PC-3 (cell line): ENCODE results near the gene KLF16. TPM values are rescaled to one million over a fixed set of nuclear protein-coding genes. Genes with fewer than 3 reads are reported as not detected.

Source experiments
- ATAC-seq: fragments of 200-7000 bp; cut with Tn5 transposase; 2 replicates; pipeline ENCODE4 v1.9.1; 2020; ENCODE audit warnings: mild to moderate bottlenecking, moderate library complexity
- BruUV-seq: library from RNA; stranded (reverse); fragments of 400-500 nt; replicated peaks from 2 replicates; lab custom pipeline; 2021; lab: Mats Ljungman, UMichigan
- CTCF ChIA-PET: fragments of 300-600 bp; sonication (Branson Sonifier 250); formaldehyde crosslinking; loops from one replicate; lab custom pipeline; 2022; ENCODE audit warnings: antibody characterized with exemption; lab: Charles Lee
- POLR2A ChIA-PET: fragments of 300-600 bp; sonication (Branson Sonifier 250); formaldehyde crosslinking; loops from one replicate; lab custom pipeline; 2022; ENCODE audit warnings: antibody characterized with exemption; ENCODE audit not compliant: unreplicated experiment; lab: Charles Lee
- DNase-seq: peaks from one replicate; pipeline ENCODE4 v3.0.0-alpha.2; 2015
- H2AFZ ChIP-seq: fragments of 300-600 bp; sonication (generic); 2 replicates; pipeline ENCODE4 v1.6.0; 2016; ENCODE audit warnings: antibody characterized with exemption, low read length
- H3F3A ChIP-seq: fragments of 300-600 bp; sonication (generic); one replicate; pipeline ENCODE4 v1.6.0; 2017; ENCODE audit warnings: antibody characterized with exemption, low read length, control low read depth, mild to moderate bottlenecking; ENCODE audit not compliant: unreplicated experiment
- H3K27ac ChIP-seq: fragments of 300-600 bp; sonication (generic); 2 replicates; pipeline ENCODE4 v1.5.1; 2016; ENCODE audit warnings: mild to moderate bottlenecking, low read length
- H3K27me3 ChIP-seq: fragments of 300-600 bp; sonication (generic); 2 replicates; pipeline ENCODE4 v1.6.1; 2016; ENCODE audit warnings: low read length, mixed read lengths
- H3K36me3 ChIP-seq: fragments of 300-600 bp; sonication (generic); 2 replicates; pipeline ENCODE4 v1.6.1; 2016; ENCODE audit warnings: low read depth, mixed run types, low read length, mixed read lengths
- H3K4me1 ChIP-seq: fragments of 300-600 bp; sonication (generic); 2 replicates; pipeline ENCODE4 v1.5.1; 2016; ENCODE audit warnings: low read length; ENCODE audit not compliant: insufficient read depth
- H3K4me2 ChIP-seq: fragments of 300-600 bp; sonication (generic); 2 replicates; pipeline ENCODE4 v1.6.0; 2016; ENCODE audit warnings: low read length
- H3K4me3 ChIP-seq: fragments of 300-600 bp; sonication (generic); 2 replicates; pipeline ENCODE4 v1.5.1; 2016; ENCODE audit warnings: mild to moderate bottlenecking, low read length, mixed read lengths
- H3K79me2 ChIP-seq: fragments of 300-600 bp; sonication (generic); 2 replicates; pipeline ENCODE4 v1.6.1; 2017; ENCODE audit warnings: low read length, mixed read lengths
- H3K9ac ChIP-seq: fragments of 300-600 bp; sonication (generic); 2 replicates; pipeline ENCODE4 v1.6.0; 2016; ENCODE audit warnings: mild to moderate bottlenecking, low read length
- H3K9me2 ChIP-seq: fragments of 300-600 bp; sonication (generic); replicated peaks from 2 replicates; pipeline ENCODE4 v1.6.1; 2016; ENCODE audit warnings: mixed run types, low read length, mixed read lengths
- H3K9me3 ChIP-seq: fragments of 300-600 bp; sonication (generic); 2 replicates; pipeline ENCODE4 v1.6.1; 2016; ENCODE audit warnings: low read length, mixed read lengths
- H4K20me1 ChIP-seq: fragments of 300-600 bp; sonication (generic); 2 replicates; pipeline ENCODE4 v1.6.1; 2016; ENCODE audit warnings: low read length, mixed read lengths
- CTCF ChIP-seq: fragments of 300-600 bp; sonication (generic); conservative IDR thresholded peaks from 2 replicates; pipeline ENCODE4 v1.5.1; 2017; ENCODE audit warnings: antibody characterized with exemption, low read depth, mild to moderate bottlenecking, low read length
- EZH2 ChIP-seq: fragments of 300-600 bp; sonication (generic); IDR thresholded peaks from one replicate; pipeline ENCODE4 v1.6.1; 2017; ENCODE audit warnings: antibody characterized with exemption, mild to moderate bottlenecking, low read length; ENCODE audit not compliant: unreplicated experiment
- EZH2phosphoT487 ChIP-seq: fragments of 300-600 bp; sonication (generic); IDR thresholded peaks from 2 replicates; pipeline ENCODE4 v1.6.1; 2018; ENCODE audit warnings: mild to moderate bottlenecking, antibody characterized with exemption, low read length, borderline replicate concordance
- intact Hi-C: fragments of 100-400 bp; cut with micrococcal nuclease; formaldehyde crosslinking; loops from 2 replicates; pipeline ENCODE4 v1.9.0; 2023
- total RNA-seq: library from RNA; depleted of rRNA; stranded (reverse); fragments of >200 nt; gene quantifications from 2 replicates; pipeline ENCODE4 v1.2.3, GENCODE V29; 2014

KLF16 gene
- total RNA-seq, 1 experiment from 2014 or later = 15.1 TPM

DNA sequence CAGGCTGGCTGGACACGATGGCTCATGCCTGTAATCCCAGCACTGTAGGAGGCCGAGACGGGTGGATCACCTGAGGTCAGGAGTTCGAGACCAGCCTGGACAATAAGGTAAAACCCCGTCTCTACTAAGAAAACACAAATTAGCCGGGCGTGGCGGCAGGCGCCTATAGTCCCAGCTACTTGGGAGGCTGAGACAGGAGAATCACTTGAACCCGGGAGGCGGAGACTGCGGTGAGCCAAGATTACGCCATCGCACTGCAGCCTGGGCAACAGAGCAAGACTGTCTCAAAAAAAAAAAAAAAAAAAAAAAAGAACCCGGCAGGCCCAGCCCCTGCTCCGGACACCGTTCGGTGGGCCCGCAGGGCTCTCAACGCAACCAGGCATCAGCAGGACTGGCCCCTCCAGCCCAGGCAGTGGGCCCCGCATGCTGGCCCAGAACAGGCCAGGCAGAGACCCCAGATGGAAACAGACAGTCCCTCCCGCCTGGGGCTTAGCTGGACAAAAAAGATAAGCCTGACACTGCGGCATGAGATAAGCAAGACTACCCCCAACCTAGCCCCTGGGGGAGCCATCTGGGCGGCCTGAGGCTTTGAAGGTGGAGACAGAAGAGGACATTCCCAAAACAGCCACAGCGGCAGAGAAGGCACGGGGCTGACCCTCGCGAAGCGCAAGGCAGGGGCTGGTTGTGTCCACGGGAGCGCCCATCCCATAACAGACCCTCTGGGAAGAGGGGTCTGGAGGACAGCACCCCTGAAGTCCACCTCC is 26.7 kb downstream of the KLF16 start:
- ChIA-PET CTCF (no interaction called here), POLR2A (no interaction called here)
- H2AFZ ChIP-seq = no peak overlapping the region
- H3K9me3 ChIP-seq = no peaks in the 10 kb centered on the region
- H3K27me3 ChIP-seq = no peaks in the 10 kb centered on the region
- H3K27ac ChIP-seq = no peak overlapping the region
- no peak overlapping the region for H3K9ac ChIP-seq
- no peaks in the 10 kb centered on the region for H3K9me2 ChIP-seq
- BruUV-seq = no TSS peak
- no peak for ATAC-seq
- no peak for DNase-seq
- no peak overlapping the region for H3K4me3 ChIP-seq
- H3K79me2 ChIP-seq = peaks cover 69% of the 10 kb centered on the region
- TF ChIP-seq EZH2 = no peak
- TF ChIP-seq EZH2phosphoT487 = no peak
- no peak for TF ChIP-seq CTCF
- no peaks in the 10 kb centered on the region for H3F3A ChIP-seq
- H3K4me2 ChIP-seq = no peak overlapping the region
- intact Hi-C loops = no loop called here
- H3K36me3 ChIP-seq = no peaks in the 10 kb centered on the region
- no peaks in the 10 kb centered on the region for H3K4me1 ChIP-seq
- H4K20me1 ChIP-seq = peaks cover 7% of the 10 kb centered on the region; the same call in 1 of the 2 replicates

- ATAC-seq (no peak), DNase-seq (no peak)
- intact Hi-C loops = no loop called here
- no peaks in the 10 kb centered on the region for H3K9me2 ChIP-seq
- no peak overlapping the region for H3K27ac ChIP-seq
- H3K79me2 ChIP-seq = peaks cover 48% of the 10 kb centered on the region
- no peaks in the 10 kb centered on the region; the same call in 1 of the 2 replicates for H3K36me3 ChIP-seq
- no peaks in the 10 kb centered on the region for H3K4me1 ChIP-seq
- CTCF ChIA-PET = no interaction called here
- no peak overlapping the region for H3K4me3 ChIP-seq
- TF ChIP-seq EZH2 (no peak), CTCF (no peak), EZH2phosphoT487 (no peak)
- peaks cover 7% of the 10 kb centered on the region; the same call in 1 of the 2 replicates for H4K20me1 ChIP-seq
- H2AFZ ChIP-seq = no peak overlapping the region
- H3K27me3 ChIP-seq = no peaks in the 10 kb centered on the region
- no peaks in the 10 kb centered on the region for H3F3A ChIP-seq
- no peak overlapping the region for H3K9ac ChIP-seq
- POLR2A ChIA-PET = no interaction called here
- BruUV-seq = no TSS peak
- no peak overlapping the region for H3K4me2 ChIP-seq
- no peaks in the 10 kb centered on the region for H3K9me3 ChIP-seq
Observed at GRCh38 chr19:1833540-1833939, 29.8 kb downstream of the KLF16 start.

DNA sequence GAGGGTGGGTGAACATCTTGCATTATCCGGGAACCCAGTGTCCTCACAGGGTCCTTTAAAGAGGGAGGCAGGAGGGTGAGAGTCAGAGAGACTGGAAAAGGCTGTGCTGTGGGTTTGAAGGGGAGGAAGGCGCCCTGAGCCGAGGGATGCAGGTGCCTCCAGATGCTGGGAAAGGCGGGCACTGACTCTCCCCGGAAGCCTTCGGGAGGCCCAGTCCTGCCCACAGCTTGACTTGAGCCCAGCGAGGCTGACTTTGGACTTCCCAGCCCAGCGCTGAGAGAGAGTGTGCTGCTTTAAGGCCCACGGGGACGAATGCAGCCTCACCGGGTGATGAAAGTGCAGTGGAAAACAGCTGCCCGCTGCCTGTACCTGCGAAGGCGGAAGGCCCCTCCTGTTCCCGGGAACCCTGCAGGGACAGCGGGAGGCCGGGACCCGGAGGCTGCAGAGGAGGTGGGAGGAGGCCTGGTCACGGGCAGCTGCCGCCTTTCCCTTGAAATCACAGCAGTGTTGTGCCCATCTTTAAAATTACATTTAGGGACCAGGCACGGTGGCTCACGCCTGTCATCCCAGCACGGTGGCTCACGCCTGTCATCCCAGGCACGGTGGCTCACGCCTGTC is 31.2 kb downstream of the KLF16 start:
- no peaks in the 10 kb centered on the region for H3K9me2 ChIP-seq
- H3K9ac ChIP-seq = no peak overlapping the region
- ChIA-PET CTCF (no interaction called here), POLR2A (no interaction called here)
- H2AFZ ChIP-seq = no peak overlapping the region
- H3K9me3 ChIP-seq = no peaks in the 10 kb centered on the region
- H3K79me2 ChIP-seq = peaks cover 40% of the 10 kb centered on the region
- H3K27ac ChIP-seq = no peak overlapping the region
- intact Hi-C loops = no loop called here
- H3K4me1 ChIP-seq = no peaks in the 10 kb centered on the region
- ATAC-seq = no peak
- no peaks in the 10 kb centered on the region; the same call in 1 of the 2 replicates for H3K36me3 ChIP-seq
- H4K20me1 ChIP-seq = peaks cover 3% of the 10 kb centered on the region; the same call in 1 of the 2 replicates
- H3K4me3 ChIP-seq = no peak overlapping the region
- BruUV-seq = no TSS peak
- TF ChIP-seq EZH2 (no peak), CTCF (no peak), EZH2phosphoT487 (no peak)
- no peaks in the 10 kb centered on the region for H3K27me3 ChIP-seq
- H3K4me2 ChIP-seq = no peak overlapping the region
- H3F3A ChIP-seq = no peaks in the 10 kb centered on the region
- no peak for DNase-seq
